GM12878 (cell line): ENCODE results near the gene TNFRSF6B. TPM values are rescaled to one million over a fixed set of nuclear protein-coding genes. Genes with fewer than 3 reads are reported as not detected.

Experiments
- BMI1 ChIP-seq: fragments of 450-650 bp; IDR thresholded peaks from 2 replicates; pipeline ENCODE4 v1.6.1; 2016; ENCODE audit warnings: mild to moderate bottlenecking, moderate library complexity, borderline replicate concordance
- CREB1 ChIP-seq: IDR thresholded peaks from 2 replicates; pipeline ENCODE4 v1.6.1; 2012; ENCODE audit warnings: low read depth, mild to moderate bottlenecking, inconsistent platforms
- CTCF ChIP-seq, 3 experiments: IDR thresholded peaks in 2 of 3; conservative IDR thresholded peaks in 1 of 3; 2 replicates each; pipeline ENCODE4 v1.5.1; 2011; ENCODE audit warnings: low read depth in 3 of 3, low read length in 3 of 3, mild to moderate bottlenecking in 3 of 3, control low read depth in 2 of 3, moderate library complexity in 2 of 3, inconsistent platforms in 1 of 3, mixed read lengths in 1 of 3; ENCODE audit not compliant: control insufficient read depth in 2 of 3, insufficient read depth in 1 of 3; ENCODE audit errors: extremely low read depth in 1 of 3
- ELK1 ChIP-seq: IDR thresholded peaks from 2 replicates; pipeline ENCODE4 v1.6.1; 2012; ENCODE audit warnings: low read depth, low read length, improper control_type of control experiment
- ETV6 ChIP-seq, 2 experiments: fragments of 450-650 bp in 1 of 2; IDR thresholded peaks in 1 of 2; conservative IDR thresholded peaks in 1 of 2; 2 replicates each; pipeline ENCODE4 v1.6.1; 2014; ENCODE audit warnings: antibody characterized with exemption in 1 of 2, borderline replicate concordance in 1 of 2, low read depth in 1 of 2, mild to moderate bottlenecking in 1 of 2, moderate library complexity in 1 of 2
- LARP7 ChIP-seq: fragments of 450-650 bp; IDR thresholded peaks from 2 replicates; pipeline ENCODE4 v1.6.1; 2017; ENCODE audit warnings: mild to moderate bottlenecking
- NFYB ChIP-seq: IDR thresholded peaks from 2 replicates; pipeline ENCODE4 v1.6.1; 2011; ENCODE audit warnings: low read depth, mild to moderate bottlenecking, low read length, improper control_type of control experiment, moderate library complexity; ENCODE audit not compliant: insufficient read depth
- NRF1 ChIP-seq: conservative IDR thresholded peaks from 2 replicates; pipeline ENCODE4 v1.6.1; 2011; ENCODE audit warnings: mild to moderate bottlenecking, low read depth, low read length, improper control_type of control experiment
- PAX5 ChIP-seq: IDR thresholded peaks from 2 replicates; pipeline ENCODE4 v1.6.1; 2011; ENCODE audit warnings: low read depth, low read length, borderline replicate concordance
- SMAD5 ChIP-seq: IDR thresholded peaks from 2 replicates; pipeline ENCODE4 v1.6.1; 2016; ENCODE audit warnings: antibody characterized with exemption, low read depth
- SMARCA5 ChIP-seq: fragments of 450-650 bp; IDR thresholded peaks from 2 replicates; pipeline ENCODE4 v1.6.1; 2017; ENCODE audit warnings: mild to moderate bottlenecking
- SRF ChIP-seq, 2 experiments: IDR thresholded peaks; 2 replicates each; pipeline ENCODE4 v1.6.1; 2011; ENCODE audit warnings: low read depth in 2 of 2, low read length in 2 of 2, mild to moderate bottlenecking in 1 of 2, moderate library complexity in 1 of 2
- ZBTB11 ChIP-seq: fragments of 450-650 bp; formaldehyde crosslinking; IDR thresholded peaks from 2 replicates; pipeline ENCODE4 v1.5.0; 2022; ENCODE audit warnings: mild to moderate bottlenecking, missing genetic modification characterization
- polyA plus RNA-seq, 11 experiments: library from polyadenylated mRNA; depleted of rRNA in 4 of 11; unstranded in 6 of 11; stranded (reverse) in 5 of 11; fragments of >200 nt; fragmentation: Nextera tagmentation in 4 of 11; fragmentation: Illumina TruSeq in 1 of 11; extraction: Ambion mirVana in 4 of 11; extraction: Trizol in 1 of 11; gene quantifications; 1 replicate in 1 of 11; 2 replicates in 10 of 11; pipeline versions ENCODE4 v1.2.1 to v1.2.3, GENCODE V29; 2011 to 2016; ENCODE audit warnings: inconsistent platforms in 2 of 11, missing spikeins in 2 of 11, low read depth in 1 of 11
- total RNA-seq, 4 experiments: library from RNA; depleted of rRNA in 3 of 4; stranded (reverse); fragments of >200 nt in 3 of 4; fragmentation: Illumina TruSeq in 1 of 4; extraction: Trizol in 1 of 4; gene quantifications; 2 replicates each; pipeline versions ENCODE4 v1.2.1 to v1.2.3, GENCODE V29; 2013 to 2021
- TF ChIP-seq, protein P1 (sequence below): IDR thresholded peaks from 2 replicates; pipeline ENCODE4 v1.6.1; 2012; ENCODE audit warnings: mild to moderate bottlenecking, low read depth, low read length
- TF ChIP-seq, protein P2 (sequence below): fragments of 450-650 bp; IDR thresholded peaks from 2 replicates; pipeline ENCODE4 v1.6.1; 2017; ENCODE audit warnings: antibody characterized with exemption, mild to moderate bottlenecking, moderate library complexity

The TNFRSF6B gene
- total and polyA plus RNA-seq, 10 of the 15 experiments (the other 5 are each of a cell fraction or from before 2014, with no cell fraction given), result 0.67 to 2.2 (median 1.8) TPM; not detected in 7

DNA sequence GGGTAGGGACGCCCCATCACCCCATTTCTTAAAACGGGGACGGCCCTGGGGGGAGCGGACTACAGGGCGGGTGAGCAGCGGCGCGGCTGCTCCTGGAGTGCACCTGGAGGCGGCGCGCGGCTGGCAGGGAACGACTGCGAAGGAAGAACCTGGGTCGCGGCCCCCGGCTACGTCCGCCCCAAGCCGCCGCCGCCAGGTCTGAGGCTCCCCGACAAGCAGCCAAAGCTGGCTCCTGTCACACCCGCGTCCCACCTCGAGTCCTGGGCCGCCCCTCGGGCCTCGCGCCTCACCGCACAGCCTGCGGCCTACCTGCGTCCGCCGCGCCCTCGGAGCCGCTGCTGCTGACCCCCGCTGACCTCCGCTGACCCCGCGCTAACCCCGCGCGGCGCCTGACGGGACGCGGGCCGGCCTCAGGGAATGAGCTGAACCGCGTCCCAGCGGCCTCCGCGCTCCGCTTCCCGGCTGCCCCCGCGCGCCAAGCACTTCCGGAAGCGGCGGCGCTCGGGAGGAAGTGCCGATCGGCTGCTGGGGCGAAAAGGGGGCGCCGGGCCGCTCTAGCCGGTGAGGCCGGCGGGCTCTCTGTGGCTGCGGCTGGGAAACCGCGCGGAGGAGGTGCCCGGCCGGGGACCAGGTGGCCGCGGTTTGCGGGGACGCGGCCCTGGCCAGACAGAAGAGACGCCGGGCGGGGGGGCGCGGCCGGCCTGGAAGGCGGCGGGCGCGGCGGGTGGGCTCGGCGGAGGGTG, 11.3 kb downstream of the TNFRSF6B start, which contains the start of the genes ARFRP1 and ZGPAT (continued):
- TF ChIP-seq CREB1, result no peak; the same call in 1 of the 2 replicates
- TF ChIP-seq, protein P1, sequence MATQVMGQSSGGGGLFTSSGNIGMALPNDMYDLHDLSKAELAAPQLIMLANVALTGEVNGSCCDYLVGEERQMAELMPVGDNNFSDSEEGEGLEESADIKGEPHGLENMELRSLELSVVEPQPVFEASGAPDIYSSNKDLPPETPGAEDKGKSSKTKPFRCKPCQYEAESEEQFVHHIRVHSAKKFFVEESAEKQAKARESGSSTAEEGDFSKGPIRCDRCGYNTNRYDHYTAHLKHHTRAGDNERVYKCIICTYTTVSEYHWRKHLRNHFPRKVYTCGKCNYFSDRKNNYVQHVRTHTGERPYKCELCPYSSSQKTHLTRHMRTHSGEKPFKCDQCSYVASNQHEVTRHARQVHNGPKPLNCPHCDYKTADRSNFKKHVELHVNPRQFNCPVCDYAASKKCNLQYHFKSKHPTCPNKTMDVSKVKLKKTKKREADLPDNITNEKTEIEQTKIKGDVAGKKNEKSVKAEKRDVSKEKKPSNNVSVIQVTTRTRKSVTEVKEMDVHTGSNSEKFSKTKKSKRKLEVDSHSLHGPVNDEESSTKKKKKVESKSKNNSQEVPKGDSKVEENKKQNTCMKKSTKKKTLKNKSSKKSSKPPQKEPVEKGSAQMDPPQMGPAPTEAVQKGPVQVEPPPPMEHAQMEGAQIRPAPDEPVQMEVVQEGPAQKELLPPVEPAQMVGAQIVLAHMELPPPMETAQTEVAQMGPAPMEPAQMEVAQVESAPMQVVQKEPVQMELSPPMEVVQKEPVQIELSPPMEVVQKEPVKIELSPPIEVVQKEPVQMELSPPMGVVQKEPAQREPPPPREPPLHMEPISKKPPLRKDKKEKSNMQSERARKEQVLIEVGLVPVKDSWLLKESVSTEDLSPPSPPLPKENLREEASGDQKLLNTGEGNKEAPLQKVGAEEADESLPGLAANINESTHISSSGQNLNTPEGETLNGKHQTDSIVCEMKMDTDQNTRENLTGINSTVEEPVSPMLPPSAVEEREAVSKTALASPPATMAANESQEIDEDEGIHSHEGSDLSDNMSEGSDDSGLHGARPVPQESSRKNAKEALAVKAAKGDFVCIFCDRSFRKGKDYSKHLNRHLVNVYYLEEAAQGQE, result no peak
- TF ChIP-seq ELK1, result peak; percentile 67
- TF ChIP-seq, protein P2, sequence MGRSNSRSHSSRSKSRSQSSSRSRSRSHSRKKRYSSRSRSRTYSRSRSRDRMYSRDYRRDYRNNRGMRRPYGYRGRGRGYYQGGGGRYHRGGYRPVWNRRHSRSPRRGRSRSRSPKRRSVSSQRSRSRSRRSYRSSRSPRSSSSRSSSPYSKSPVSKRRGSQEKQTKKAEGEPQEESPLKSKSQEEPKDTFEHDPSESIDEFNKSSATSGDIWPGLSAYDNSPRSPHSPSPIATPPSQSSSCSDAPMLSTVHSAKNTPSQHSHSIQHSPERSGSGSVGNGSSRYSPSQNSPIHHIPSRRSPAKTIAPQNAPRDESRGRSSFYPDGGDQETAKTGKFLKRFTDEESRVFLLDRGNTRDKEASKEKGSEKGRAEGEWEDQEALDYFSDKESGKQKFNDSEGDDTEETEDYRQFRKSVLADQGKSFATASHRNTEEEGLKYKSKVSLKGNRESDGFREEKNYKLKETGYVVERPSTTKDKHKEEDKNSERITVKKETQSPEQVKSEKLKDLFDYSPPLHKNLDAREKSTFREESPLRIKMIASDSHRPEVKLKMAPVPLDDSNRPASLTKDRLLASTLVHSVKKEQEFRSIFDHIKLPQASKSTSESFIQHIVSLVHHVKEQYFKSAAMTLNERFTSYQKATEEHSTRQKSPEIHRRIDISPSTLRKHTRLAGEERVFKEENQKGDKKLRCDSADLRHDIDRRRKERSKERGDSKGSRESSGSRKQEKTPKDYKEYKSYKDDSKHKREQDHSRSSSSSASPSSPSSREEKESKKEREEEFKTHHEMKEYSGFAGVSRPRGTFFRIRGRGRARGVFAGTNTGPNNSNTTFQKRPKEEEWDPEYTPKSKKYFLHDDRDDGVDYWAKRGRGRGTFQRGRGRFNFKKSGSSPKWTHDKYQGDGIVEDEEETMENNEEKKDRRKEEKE, result no peak
- TF ChIP-seq SMAD5, result no peak
- TF ChIP-seq NRF1, result no peak
- TF ChIP-seq PAX5, result 0 out of 2 replicates have a peak, but pooled peaks have one; percentile 12
- TF ChIP-seq NFYB, result no peak
- peak; percentile 86 for TF ChIP-seq LARP7
- peak in 1 of 2 experiments; percentile 25; a peak in 1 of 4 replicates for TF ChIP-seq SRF (IDR thresholded peaks at IDR 0.05; ENCODE audit: low read depth in 2 of 2, low read length in 2 of 2)
- no peak for TF ChIP-seq ZBTB11 (CRISPR knock-in tag)
- TF ChIP-seq ETV6 (conservative IDR thresholded peaks at IDR 0.05 in 1 of 2, IDR thresholded peaks at IDR 0.05 in 1 of 2; ENCODE audit: borderline replicate concordance in 1 of 2, low read depth in 1 of 2), result peak in 1 of 2 experiments; percentile 74; a peak in 2 of 4 replicates
- TF ChIP-seq CTCF (IDR thresholded peaks at IDR 0.05 in 2 of 3, conservative IDR thresholded peaks at IDR 0.05 in 1 of 3; ENCODE audit: control insufficient read depth in 2 of 3, extremely low read depth in 1 of 3, insufficient read depth in 1 of 3, low read depth in 3 of 3, low read length in 3 of 3), result peak in 1 of 3 experiments; percentile 2; a peak in 1 of 6 replicates
- peak; percentile 24; the same call in 1 of the 2 replicates for TF ChIP-seq SMARCA5
- no peak for TF ChIP-seq BMI1
